WTC11 (cell line): ENCODE results near the gene MASP1. TPM values are rescaled to one million over a fixed set of nuclear protein-coding genes. Genes with fewer than 3 reads are reported as not detected.

Source experiments
- ATAC-seq: fragments of 200-7000 bp; cut with Tn5 transposase; 2 replicates; pipeline ENCODE4 v1.10.0; 2021; ENCODE audit warnings: mild to moderate bottlenecking, moderate library complexity
- CTCF ChIA-PET: fragments of 300-600 bp; sonication (Branson Sonifier 250); formaldehyde crosslinking; loops from one replicate; lab custom pipeline; 2021; ENCODE audit warnings: antibody characterized with exemption; lab: Charles Lee
- POLR2A ChIA-PET: fragments of 350-600 bp; sonication (Branson Sonifier 250); formaldehyde crosslinking; loops from one replicate; lab custom pipeline; 2021; ENCODE audit warnings: antibody characterized with exemption; lab: Charles Lee
- DNase-seq: peaks from one replicate; pipeline ENCODE4 v3.0.0; 2021; ENCODE audit warnings: low spot score
- H3K27ac Mint-ChIP-seq: 2 replicates; pipeline ENCODE4 v1.8.0; 2021; ENCODE audit warnings: mixed read lengths
- H3K27me3 Mint-ChIP-seq: 2 replicates; pipeline ENCODE4 v1.8.0; 2021; ENCODE audit warnings: low read depth, mild to moderate bottlenecking, moderate library complexity, mixed read lengths
- H3K36me3 Mint-ChIP-seq: 2 replicates; pipeline ENCODE4 v1.8.0; 2021; ENCODE audit warnings: mixed read lengths
- H3K4me1 Mint-ChIP-seq: 2 replicates; pipeline ENCODE4 v1.8.0; 2022; ENCODE audit warnings: mixed read lengths
- H3K4me3 Mint-ChIP-seq: 2 replicates; pipeline ENCODE4 v1.8.0; 2021; ENCODE audit warnings: mild to moderate bottlenecking, moderate library complexity, mixed read lengths
- H3K9me3 Mint-ChIP-seq: 2 replicates; pipeline ENCODE4 v1.8.0; 2021; ENCODE audit warnings: mixed read lengths
- ATF1 ChIP-seq: sonication (generic); formaldehyde crosslinking; IDR thresholded peaks from 2 replicates; pipeline ENCODE4 v1.8.1; 2023; ENCODE audit warnings: mild to moderate bottlenecking, moderate library complexity, missing genetic modification reagents
- CREM ChIP-seq: sonication (generic); formaldehyde crosslinking; IDR thresholded peaks from 2 replicates; pipeline ENCODE4 v1.8.1; 2022; ENCODE audit warnings: mild to moderate bottlenecking, missing genetic modification reagents, moderate library complexity
- CTCF ChIP-seq: fragments of 200-600 bp; IDR thresholded peaks from 2 replicates; pipeline ENCODE4 v1.8.0; 2022; ENCODE audit warnings: antibody characterized with exemption
- E2F1 ChIP-seq: sonication (generic); formaldehyde crosslinking; IDR thresholded peaks from 2 replicates; pipeline ENCODE4 v1.8.0; 2022; ENCODE audit warnings: mild to moderate bottlenecking, missing genetic modification reagents
- ERG ChIP-seq: fragments of 250-450 bp; sonication (Bioruptor Pico); IDR thresholded peaks from 2 replicates; pipeline ENCODE4 v1.8.0; 2021; ENCODE audit warnings: mild to moderate bottlenecking
- FOXK1 ChIP-seq: sonication (generic); formaldehyde crosslinking; IDR thresholded peaks from 2 replicates; pipeline ENCODE4 v1.8.0; 2022; ENCODE audit warnings: mild to moderate bottlenecking, moderate library complexity, missing genetic modification reagents
- FOXP1 ChIP-seq: sonication (generic); formaldehyde crosslinking; IDR thresholded peaks from 2 replicates; pipeline ENCODE4 v1.8.0; 2022; ENCODE audit warnings: missing genetic modification reagents, mild to moderate bottlenecking, moderate library complexity, borderline replicate concordance
- GABPB1 ChIP-seq: sonication (generic); formaldehyde crosslinking; IDR thresholded peaks from 2 replicates; pipeline ENCODE4 v1.8.1; 2023; ENCODE audit warnings: mild to moderate bottlenecking, missing genetic modification reagents
- GTF2I ChIP-seq: fragments of 250-450 bp; sonication (Bioruptor Pico); conservative IDR thresholded peaks from 2 replicates; pipeline ENCODE4 v1.4.0; 2021; ENCODE audit warnings: mild to moderate bottlenecking
- HMGXB4 ChIP-seq: sonication (generic); formaldehyde crosslinking; IDR thresholded peaks from 2 replicates; pipeline ENCODE4 v1.8.1; 2023; ENCODE audit warnings: mild to moderate bottlenecking, moderate library complexity, missing genetic modification reagents
- MLX ChIP-seq: sonication (generic); formaldehyde crosslinking; IDR thresholded peaks from 2 replicates; pipeline ENCODE4 v1.8.1; 2023; ENCODE audit warnings: mild to moderate bottlenecking, missing genetic modification reagents, moderate library complexity
- OVOL2 ChIP-seq: fragments of 250-450 bp; sonication (Bioruptor Pico); IDR thresholded peaks from 2 replicates; pipeline ENCODE4 v1.9.0; 2021; ENCODE audit warnings: mild to moderate bottlenecking, borderline replicate concordance
- PRDM15 ChIP-seq: sonication (generic); formaldehyde crosslinking; IDR thresholded peaks from 2 replicates; pipeline ENCODE4 v1.8.0; 2022; ENCODE audit warnings: missing genetic modification reagents
- RORB ChIP-seq: fragments of 250-450 bp; sonication (Bioruptor Pico); IDR thresholded peaks from 2 replicates; pipeline ENCODE4 v1.9.0; 2021; ENCODE audit warnings: mild to moderate bottlenecking
- SMAD3 ChIP-seq: sonication (generic); formaldehyde crosslinking; IDR thresholded peaks from 2 replicates; pipeline ENCODE4 v1.8.0; 2022; ENCODE audit warnings: missing genetic modification reagents, mild to moderate bottlenecking, borderline replicate concordance
- SOX15 ChIP-seq: fragments of 250-450 bp; sonication (Bioruptor Pico); IDR thresholded peaks from 2 replicates; pipeline ENCODE4 v1.9.0; 2021; ENCODE audit warnings: mild to moderate bottlenecking
- ZNF219 ChIP-seq: sonication (generic); formaldehyde crosslinking; IDR thresholded peaks from 2 replicates; pipeline ENCODE4 v1.8.0; 2023; ENCODE audit warnings: missing genetic modification reagents, mild to moderate bottlenecking, borderline replicate concordance
- ZNF281 ChIP-seq: sonication (generic); formaldehyde crosslinking; IDR thresholded peaks from 2 replicates; pipeline ENCODE4 v1.8.0; 2023; ENCODE audit warnings: mild to moderate bottlenecking, missing genetic modification reagents
- ZNF317 ChIP-seq: sonication (generic); formaldehyde crosslinking; IDR thresholded peaks from 2 replicates; pipeline ENCODE4 v1.8.1; 2023; ENCODE audit warnings: low read depth, mild to moderate bottlenecking, moderate library complexity, missing genetic modification reagents, borderline replicate concordance
- ZNF396 ChIP-seq: fragments of 250-450 bp; sonication (Bioruptor Pico); IDR thresholded peaks from 2 replicates; pipeline ENCODE4 v1.8.0; 2021; ENCODE audit warnings: mild to moderate bottlenecking, moderate library complexity, borderline replicate concordance
- total RNA-seq: library from RNA; stranded (reverse); gene quantifications from 3 replicates; pipeline ENCODE4 v1.2.3, GENCODE V29; 2021

The MASP1 gene
- total RNA-seq, 1 experiment from 2014 or later: 2.2 TPM

- H3K36me3 Mint-ChIP-seq: peaks cover 29% of the 10 kb centered on the region
- no peak overlapping the region for H3K27ac Mint-ChIP-seq
- H3K27me3 Mint-ChIP-seq: peaks cover 2% of the 10 kb centered on the region; the same call in 1 of the 2 replicates
- DNase-seq (no peak), ATAC-seq (no peak)
- peaks cover 30% of the 10 kb centered on the region for H3K9me3 Mint-ChIP-seq
- CTCF ChIA-PET: interaction anchor here (0.6 kb wide), 2 partner anchors 19 to 72 kb away, joined by 4 read pairs; no protein-coding TSS in a partner anchor
- H3K4me3 Mint-ChIP-seq: no peak overlapping the region
- H3K4me1 Mint-ChIP-seq: peaks cover 38% of the 10 kb centered on the region
- TF ChIP-seq ZNF281 (CRISPR knock-in tag) (no peak), GABPB1 (CRISPR knock-in tag) (no peak), MLX (no peak), HMGXB4 (no peak), E2F1 (no peak), RORB (CRISPR knock-in tag) (no peak), GTF2I (no peak), SOX15 (CRISPR knock-in tag) (no peak), ZNF396 (CRISPR knock-in tag) (no peak), ZNF317 (no peak), ERG (CRISPR knock-in tag) (no peak), OVOL2 (CRISPR knock-in tag) (no peak), CTCF (no peak), CREM (no peak), FOXK1 (CRISPR knock-in tag) (no peak), SMAD3 (CRISPR knock-in tag) (no peak), PRDM15 (CRISPR knock-in tag) (no peak), ATF1 (no peak), ZNF219 (CRISPR knock-in tag) (no peak), FOXP1 (CRISPR knock-in tag) (no peak)
- POLR2A ChIA-PET: interaction anchor here (1.0 kb wide), 1 partner anchor 26 kb away, joined by 3 read pairs; no protein-coding TSS in a partner anchor
Observed at GRCh38 chr3:187191271-187191670, 100.3 kb downstream of the MASP1 start.
